DND-41 (cell line): Measurements from ENCODE around the gene RRAGD.

Source experiments
- CTCF ChIP-seq: IDR thresholded peaks from 2 replicates; pipeline ENCODE4 v1.5.1; 2012; ENCODE audit warnings: borderline replicate concordance, low read length, moderate library complexity, mild to moderate bottlenecking; ENCODE audit not compliant: poor library complexity, severe bottlenecking; ENCODE audit errors: extremely low read depth
- EZH2 ChIP-seq: IDR thresholded peaks from 3 replicates; pipeline ENCODE4 v1.6.1; 2012; ENCODE audit warnings: borderline replicate concordance, low read depth, mild to moderate bottlenecking, moderate library complexity, low read length, inconsistent platforms; ENCODE audit not compliant: severe bottlenecking

GRCh38 chr6:89323511-89323971 lies 88.5 kb downstream of the RRAGD start:
- TF ChIP-seq CTCF (no peak), EZH2 (no peak)
